ENCODE measurements around the gene SPAG8. TPM values are rescaled to one million over a fixed set of nuclear protein-coding genes. Genes with fewer than 3 reads are reported as not detected.

Gene SPAG8
- total and polyA plus RNA-seq, 2 donors from 2014 or later, result 2.4 to 6.1 TPM

DNA sequence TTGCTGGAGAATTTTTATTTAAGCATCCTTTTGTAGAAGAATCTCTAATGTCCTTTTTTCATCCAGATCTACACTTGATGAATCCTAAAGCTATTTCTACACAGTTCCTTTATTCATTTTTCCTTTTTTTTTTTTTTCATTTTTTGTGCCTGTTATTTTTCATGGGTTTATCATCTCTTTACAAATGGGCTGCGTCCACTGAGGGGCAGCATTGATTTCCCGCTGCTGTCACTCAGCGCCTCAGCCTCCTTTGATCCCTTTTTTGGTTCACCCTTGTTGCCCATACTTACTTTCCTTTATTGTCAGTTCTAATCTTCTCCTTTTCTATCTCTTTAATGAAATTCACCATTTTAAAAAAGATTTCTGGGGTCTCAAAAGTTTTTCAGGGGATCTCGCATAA, 52.3 kb downstream of the SPAG8 start:
- H3K9ac ChIP-seq (ENCODE audit: low read length in 3 of 3), result no peak overlapping the region
- FAIRE-seq (no peak), DNase-seq (no peak)
- intact Hi-C loops (cut with DNase I), result no loop called here
- no peaks in the 10 kb centered on the region for H3K9me3 ChIP-seq (ENCODE audit: control insufficient read depth in 2 of 3, insufficient read depth in 1 of 3, low read length in 3 of 3)
- H3K27me3 ChIP-seq (ENCODE audit: control insufficient read depth, insufficient read depth, low read length), result no peaks in the 10 kb centered on the region
- peaks cover 0 to 11% (median 4%) of the 10 kb centered on the region in 3 donors for H3K4me1 ChIP-seq (ENCODE audit: control insufficient read depth in 2 of 3, insufficient read depth in 2 of 3, low read depth in 1 of 3, low read length in 3 of 3)
- H3K4me3 ChIP-seq (ENCODE audit: low read length in 3 of 3), result no peak overlapping the region
- TF ChIP-seq, protein P1, sequence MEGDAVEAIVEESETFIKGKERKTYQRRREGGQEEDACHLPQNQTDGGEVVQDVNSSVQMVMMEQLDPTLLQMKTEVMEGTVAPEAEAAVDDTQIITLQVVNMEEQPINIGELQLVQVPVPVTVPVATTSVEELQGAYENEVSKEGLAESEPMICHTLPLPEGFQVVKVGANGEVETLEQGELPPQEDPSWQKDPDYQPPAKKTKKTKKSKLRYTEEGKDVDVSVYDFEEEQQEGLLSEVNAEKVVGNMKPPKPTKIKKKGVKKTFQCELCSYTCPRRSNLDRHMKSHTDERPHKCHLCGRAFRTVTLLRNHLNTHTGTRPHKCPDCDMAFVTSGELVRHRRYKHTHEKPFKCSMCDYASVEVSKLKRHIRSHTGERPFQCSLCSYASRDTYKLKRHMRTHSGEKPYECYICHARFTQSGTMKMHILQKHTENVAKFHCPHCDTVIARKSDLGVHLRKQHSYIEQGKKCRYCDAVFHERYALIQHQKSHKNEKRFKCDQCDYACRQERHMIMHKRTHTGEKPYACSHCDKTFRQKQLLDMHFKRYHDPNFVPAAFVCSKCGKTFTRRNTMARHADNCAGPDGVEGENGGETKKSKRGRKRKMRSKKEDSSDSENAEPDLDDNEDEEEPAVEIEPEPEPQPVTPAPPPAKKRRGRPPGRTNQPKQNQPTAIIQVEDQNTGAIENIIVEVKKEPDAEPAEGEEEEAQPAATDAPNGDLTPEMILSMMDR (IDR thresholded peaks at IDR 0.05; ENCODE audit: borderline replicate concordance, extremely low read depth, insufficient read depth), result no peak
- no peaks in the 10 kb centered on the region for H3K36me3 ChIP-seq (ENCODE audit: control insufficient read depth in 2 of 3, insufficient read depth in 3 of 3, low read length in 3 of 3)
- H3K27ac ChIP-seq (ENCODE audit: low read depth in 2 of 2, low read length in 2 of 2), result no peak overlapping the region

Other genes starting within 250 kb of the SPAG8 start
- 35.8 TPM for gene TESK1, start 207.0 kb downstream of the SPAG8 start, total RNA-seq
- 34.6 TPM for gene TESK1, start 207.0 kb downstream of the SPAG8 start, polyA plus RNA-seq (ENCODE audit: insufficient read depth, low read depth, low replicate concordance)
- gene CD72, start 193.8 kb downstream of the SPAG8 start, total RNA-seq, result 7.1 TPM
- 2.3 TPM for gene CD72, start 193.8 kb downstream of the SPAG8 start, polyA plus RNA-seq (ENCODE audit: insufficient read depth, low read depth, low replicate concordance)
- gene SIT1, start 161.3 kb downstream of the SPAG8 start, total RNA-seq, result 3.1 TPM
- gene SIT1, start 161.3 kb downstream of the SPAG8 start, polyA plus RNA-seq (ENCODE audit: insufficient read depth, low read depth, low replicate concordance), result 0.32 TPM
- 36,256 TPM for gene RMRP, start 154.2 kb downstream of the SPAG8 start, total RNA-seq
- not detected for gene RMRP, start 154.2 kb downstream of the SPAG8 start, polyA plus RNA-seq (ENCODE audit: insufficient read depth, low read depth, low replicate concordance)
- 26.8 TPM for gene CCDC107, start 154.0 kb downstream of the SPAG8 start, total RNA-seq
- gene CCDC107, start 154.0 kb downstream of the SPAG8 start, polyA plus RNA-seq (ENCODE audit: insufficient read depth, low read depth, low replicate concordance), result 52.3 TPM
- gene ARHGEF39, start 147.1 kb downstream of the SPAG8 start, total RNA-seq, result 0.72 TPM
- 0.17 TPM for gene ARHGEF39, start 147.1 kb downstream of the SPAG8 start, polyA plus RNA-seq (ENCODE audit: insufficient read depth, low read depth, low replicate concordance)
- 0.85 TPM for gene CA9, start 138.3 kb downstream of the SPAG8 start, total RNA-seq
- 0.67 TPM for gene CA9, start 138.3 kb downstream of the SPAG8 start, polyA plus RNA-seq (ENCODE audit: insufficient read depth, low read depth, low replicate concordance)
- gene TPM2, start 122.3 kb downstream of the SPAG8 start, total RNA-seq, result 218 TPM
- gene TPM2, start 122.3 kb downstream of the SPAG8 start, polyA plus RNA-seq (ENCODE audit: insufficient read depth, low read depth, low replicate concordance), result 287 TPM
- 376 TPM for gene TLN1, start 80.1 kb downstream of the SPAG8 start, total RNA-seq
- gene TLN1, start 80.1 kb downstream of the SPAG8 start, polyA plus RNA-seq (ENCODE audit: insufficient read depth, low read depth, low replicate concordance), result 71.7 TPM
- gene CREB3, start 79.6 kb downstream of the SPAG8 start, total RNA-seq, result 40.5 TPM
- 52.0 TPM for gene CREB3, start 79.6 kb downstream of the SPAG8 start, polyA plus RNA-seq (ENCODE audit: insufficient read depth, low read depth, low replicate concordance)
- 93.2 TPM for gene GBA2, start 63.0 kb downstream of the SPAG8 start, total RNA-seq
- gene GBA2, start 63.0 kb downstream of the SPAG8 start, polyA plus RNA-seq (ENCODE audit: insufficient read depth, low read depth, low replicate concordance), result 83.2 TPM
- 39.2 TPM for gene RGP1, start 63.0 kb downstream of the SPAG8 start, total RNA-seq
- 11.0 TPM for gene RGP1, start 63.0 kb downstream of the SPAG8 start, polyA plus RNA-seq (ENCODE audit: insufficient read depth, low read depth, low replicate concordance)
- 0.47 TPM for gene MSMP, start 58.0 kb downstream of the SPAG8 start, total RNA-seq
- not detected for gene MSMP, start 58.0 kb downstream of the SPAG8 start, polyA plus RNA-seq (ENCODE audit: insufficient read depth, low read depth, low replicate concordance)
- gene NPR2, start 20.7 kb downstream of the SPAG8 start, total RNA-seq, result 17.0 TPM
- gene NPR2, start 20.7 kb downstream of the SPAG8 start, polyA plus RNA-seq (ENCODE audit: insufficient read depth, low read depth, low replicate concordance), result 11.4 TPM
- gene HINT2, start 2.8 kb upstream of the SPAG8 start, total RNA-seq, result 55.1 TPM
- 307 TPM for gene HINT2, start 2.8 kb upstream of the SPAG8 start, polyA plus RNA-seq (ENCODE audit: insufficient read depth, low read depth, low replicate concordance)
- not detected for gene FAM221B, start 16.5 kb upstream of the SPAG8 start, total RNA-seq
- gene FAM221B, start 16.5 kb upstream of the SPAG8 start, polyA plus RNA-seq (ENCODE audit: insufficient read depth, low read depth, low replicate concordance), result not detected
- 18.3 TPM for gene TMEM8B, start 17.0 kb upstream of the SPAG8 start, total RNA-seq
- 17.6 TPM for gene TMEM8B, start 17.0 kb upstream of the SPAG8 start, polyA plus RNA-seq (ENCODE audit: insufficient read depth, low read depth, low replicate concordance)
- not detected for gene OR13J1, start 58.1 kb upstream of the SPAG8 start, total RNA-seq
- gene OR13J1, start 58.1 kb upstream of the SPAG8 start, polyA plus RNA-seq (ENCODE audit: insufficient read depth, low read depth, low replicate concordance), result not detected
- 51.2 TPM for gene HRCT1, start 93.9 kb upstream of the SPAG8 start, total RNA-seq
- gene HRCT1, start 93.9 kb upstream of the SPAG8 start, polyA plus RNA-seq (ENCODE audit: insufficient read depth, low read depth, low replicate concordance), result 13.3 TPM
- gene SPAAR, start 97.2 kb upstream of the SPAG8 start, total RNA-seq, result 5.3 TPM
- 3.2 TPM for gene SPAAR, start 97.2 kb upstream of the SPAG8 start, polyA plus RNA-seq (ENCODE audit: insufficient read depth, low read depth, low replicate concordance)
- not detected for gene OR2S2, start 145.9 kb upstream of the SPAG8 start, total RNA-seq
- gene OR2S2, start 145.9 kb upstream of the SPAG8 start, polyA plus RNA-seq (ENCODE audit: insufficient read depth, low read depth, low replicate concordance), result not detected
- gene RECK, start 224.7 kb upstream of the SPAG8 start, total RNA-seq, result 10.4 TPM
- 4.5 TPM for gene RECK, start 224.7 kb upstream of the SPAG8 start, polyA plus RNA-seq (ENCODE audit: insufficient read depth, low read depth, low replicate concordance)